HFFc6 (cell line): ENCODE results near the gene THAP6. TPM values are rescaled to one million over a fixed set of nuclear protein-coding genes. Genes with fewer than 3 reads are reported as not detected.

Experiments
- DNase-seq: peaks from one replicate; pipeline ENCODE4 v3.0.0-alpha.2; 2018
- H3K27ac Mint-ChIP-seq: 2 replicates; pipeline ENCODE4 v1.8.0; 2020; ENCODE audit warnings: mild to moderate bottlenecking, mixed read lengths
- H3K27me3 Mint-ChIP-seq: 2 replicates; pipeline ENCODE4 v1.8.0; 2021; ENCODE audit warnings: mild to moderate bottlenecking, moderate library complexity, mixed read lengths; ENCODE audit not compliant: insufficient read depth
- H3K36me3 Mint-ChIP-seq: 2 replicates; pipeline ENCODE4 v1.8.0; 2021; ENCODE audit warnings: low read depth, mixed read lengths
- H3K4me1 Mint-ChIP-seq: 2 replicates; pipeline ENCODE4 v1.8.0; 2020; ENCODE audit warnings: low read depth, mixed read lengths
- H3K4me3 Mint-ChIP-seq: 2 replicates; pipeline ENCODE4 v1.8.0; 2020; ENCODE audit warnings: mild to moderate bottlenecking, moderate library complexity, mixed read lengths
- H3K9me3 Mint-ChIP-seq: 2 replicates; pipeline ENCODE4 v1.8.0; 2020; ENCODE audit warnings: mild to moderate bottlenecking, mixed read lengths
- total RNA-seq, 6 experiments: library from RNA; stranded (reverse); fragmentation: NEBNext Ultra II Directional; extraction: Animal tissue kit (Norgen Biotek cat#: 25700); gene quantifications; 2 replicates in 1 of 6; 3 replicates in 5 of 6; pipeline ENCODE4 v1.2.3, GENCODE V29; 2021
- TF ChIP-seq, protein P1 (sequence below): fragments of 200-600 bp; sonication (generic); IDR thresholded peaks from 2 replicates; pipeline ENCODE4 v1.5.0; 2021; ENCODE audit warnings: antibody characterized with exemption, mild to moderate bottlenecking

Gene THAP6
- total RNA-seq, 6 experiments from 2014 or later: 14.2 to 20.6 (median 17.8) TPM

DNA sequence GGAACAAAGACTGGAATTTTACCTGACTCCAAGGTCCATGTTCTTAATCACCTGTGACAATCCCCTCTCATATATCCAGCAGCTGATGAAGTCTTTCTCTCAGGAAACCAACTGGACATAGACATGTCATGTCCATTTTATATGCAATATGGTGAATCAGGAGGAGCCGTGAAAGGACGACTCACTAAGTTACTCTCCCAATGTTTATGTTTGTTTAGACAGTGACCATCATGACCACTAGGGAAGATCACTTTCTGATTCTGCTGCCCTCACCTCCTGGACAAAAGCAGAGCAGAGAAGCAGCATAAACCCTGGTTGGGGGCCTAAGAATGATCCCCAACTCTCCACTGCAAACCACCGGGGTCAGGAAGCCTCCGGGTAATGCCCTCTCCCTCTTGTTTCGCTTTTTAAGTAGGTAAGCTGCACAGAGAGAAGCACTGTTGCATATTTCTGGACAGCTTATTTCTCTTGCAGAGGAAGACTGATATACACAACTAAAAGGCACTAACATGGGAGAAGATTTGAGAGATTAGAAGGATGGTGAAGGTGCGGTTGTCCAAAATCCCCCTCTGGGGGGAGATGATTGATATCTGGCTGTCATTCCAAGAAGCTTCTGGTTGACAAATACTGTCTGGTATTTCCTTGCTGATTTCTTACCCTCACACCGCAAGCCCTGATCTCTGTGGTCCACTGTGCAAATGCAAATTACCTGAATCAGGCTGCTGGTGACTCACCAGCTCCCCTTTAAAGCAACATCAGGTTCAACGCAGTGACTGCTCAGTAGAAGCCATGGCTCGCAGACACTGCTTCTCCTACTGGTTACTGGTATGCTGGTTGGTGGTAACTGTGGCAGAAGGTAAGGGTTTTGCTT lies 41.3 kb downstream of the THAP6 start, which contains the start of gene ODAPH:
Gene ODAPH, plus strand, starts transcription at position 773 of the 871 bp plus-strand sequence. Its CDS starts 17 bp downstream, at position 790.
- Mint-ChIP-seq H3K4me1 (peaks cover 14% of the 10 kb centered on the region), H3K4me3 (no peak within 1 kb of the TSS; the same call in 1 of the 2 replicates), H3K36me3 (no peaks in the 10 kb centered on the region), H3K27ac (no peak within 1 kb of the TSS), H3K9me3 (no peaks in the 10 kb centered on the region), H3K27me3 (peaks cover 13% of the 10 kb centered on the region)
- DNase-seq: peak; percentile 55
- TF ChIP-seq, protein P1, sequence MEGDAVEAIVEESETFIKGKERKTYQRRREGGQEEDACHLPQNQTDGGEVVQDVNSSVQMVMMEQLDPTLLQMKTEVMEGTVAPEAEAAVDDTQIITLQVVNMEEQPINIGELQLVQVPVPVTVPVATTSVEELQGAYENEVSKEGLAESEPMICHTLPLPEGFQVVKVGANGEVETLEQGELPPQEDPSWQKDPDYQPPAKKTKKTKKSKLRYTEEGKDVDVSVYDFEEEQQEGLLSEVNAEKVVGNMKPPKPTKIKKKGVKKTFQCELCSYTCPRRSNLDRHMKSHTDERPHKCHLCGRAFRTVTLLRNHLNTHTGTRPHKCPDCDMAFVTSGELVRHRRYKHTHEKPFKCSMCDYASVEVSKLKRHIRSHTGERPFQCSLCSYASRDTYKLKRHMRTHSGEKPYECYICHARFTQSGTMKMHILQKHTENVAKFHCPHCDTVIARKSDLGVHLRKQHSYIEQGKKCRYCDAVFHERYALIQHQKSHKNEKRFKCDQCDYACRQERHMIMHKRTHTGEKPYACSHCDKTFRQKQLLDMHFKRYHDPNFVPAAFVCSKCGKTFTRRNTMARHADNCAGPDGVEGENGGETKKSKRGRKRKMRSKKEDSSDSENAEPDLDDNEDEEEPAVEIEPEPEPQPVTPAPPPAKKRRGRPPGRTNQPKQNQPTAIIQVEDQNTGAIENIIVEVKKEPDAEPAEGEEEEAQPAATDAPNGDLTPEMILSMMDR: peak; percentile 37; the same call in 1 of the 2 replicates

GRCh38 chr4:75557696-75558095 lies 43.4 kb downstream of the THAP6 start:
- TF ChIP-seq, protein P1: no peak
- Mint-ChIP-seq H3K27me3 (peaks cover 13% of the 10 kb centered on the region), H3K27ac (no peak overlapping the region), H3K4me1 (peaks cover 20% of the 10 kb centered on the region), H3K9me3 (no peaks in the 10 kb centered on the region), H3K4me3 (no peak overlapping the region), H3K36me3 (no peaks in the 10 kb centered on the region)
- DNase-seq: no peak

GRCh38 chr4:75561789-75562188 lies 47.5 kb downstream of the THAP6 start:
- no peaks in the 10 kb centered on the region for H3K9me3 Mint-ChIP-seq
- H3K36me3 Mint-ChIP-seq: no peaks in the 10 kb centered on the region
- TF ChIP-seq, protein P1: no peak
- peaks cover 6% of the 10 kb centered on the region for H3K4me1 Mint-ChIP-seq
- H3K4me3 Mint-ChIP-seq: no peak overlapping the region
- H3K27ac Mint-ChIP-seq: no peak overlapping the region
- no peak for DNase-seq
- peaks cover 16% of the 10 kb centered on the region for H3K27me3 Mint-ChIP-seq

DNA sequence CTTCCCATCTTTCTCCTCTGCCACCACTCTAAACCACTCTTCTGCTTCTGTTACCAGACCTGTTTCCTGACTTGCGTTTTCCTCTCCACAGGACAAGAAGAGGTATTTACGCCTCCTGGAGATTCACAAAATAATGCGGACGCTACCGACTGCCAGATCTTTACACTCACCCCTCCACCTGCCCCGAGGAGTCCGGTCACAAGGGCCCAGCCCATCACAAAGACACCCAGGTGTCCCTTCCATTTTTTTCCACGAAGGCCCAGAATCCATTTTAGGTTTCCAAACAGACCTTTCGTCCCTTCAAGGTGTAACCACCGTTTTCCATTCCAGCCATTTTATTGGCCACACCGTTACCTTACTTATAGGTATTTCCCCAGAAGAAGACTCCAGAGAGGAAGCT lies 49.8 kb downstream of the THAP6 start:
- H3K9me3 Mint-ChIP-seq: no peaks in the 10 kb centered on the region
- H3K27me3 Mint-ChIP-seq: peaks cover 14% of the 10 kb centered on the region
- peaks cover 6% of the 10 kb centered on the region for H3K4me1 Mint-ChIP-seq
- H3K36me3 Mint-ChIP-seq: no peaks in the 10 kb centered on the region
- no peak overlapping the region for H3K27ac Mint-ChIP-seq
- no peak overlapping the region for H3K4me3 Mint-ChIP-seq
- TF ChIP-seq, protein P1: no peak
- DNase-seq: no peak

GRCh38 chr4:75565481-75565880 lies 51.2 kb downstream of the THAP6 start:
- Mint-ChIP-seq H3K36me3 (no peaks in the 10 kb centered on the region), H3K27me3 (peaks cover 6% of the 10 kb centered on the region), H3K9me3 (no peaks in the 10 kb centered on the region), H3K27ac (no peak overlapping the region), H3K4me1 (peaks cover 6% of the 10 kb centered on the region), H3K4me3 (no peak overlapping the region)
- DNase-seq: no peak
- TF ChIP-seq, protein P1: no peak
